Measurements from ENCODE around the gene RAB3C.

DNA sequence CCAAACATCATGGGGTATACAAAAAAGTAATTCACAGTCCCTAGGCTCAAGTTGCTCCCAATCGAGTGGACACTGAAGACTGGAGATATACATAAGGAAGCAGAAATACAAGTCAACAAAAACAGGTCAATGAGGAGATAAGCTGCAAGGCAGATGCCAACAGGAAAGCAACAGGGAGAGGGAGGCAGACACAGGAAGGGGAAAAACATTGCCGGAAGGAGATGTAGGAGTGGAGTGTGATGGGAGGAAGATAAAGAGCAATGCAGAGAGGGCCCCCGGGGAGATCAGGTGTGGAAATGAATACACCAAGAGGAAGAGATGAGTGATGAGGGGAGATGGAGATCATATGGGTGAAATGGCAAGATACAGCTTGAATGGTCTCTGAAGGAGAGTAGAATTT, 243.0 kb downstream of the RAB3C start:
- TF ChIP-seq CTCF (IDR thresholded peaks at IDR 0.05) (no peak), EZH2 (IDR thresholded peaks at IDR 0.05) (no peak), EZH2phosphoT487 (IDR thresholded peaks at IDR 0.05) (no peak)

All from neural progenitor cell (in vitro differentiated cells).